ENCODE results near the gene TBKBP1. TPM values are rescaled to one million over a fixed set of nuclear protein-coding genes. Genes with fewer than 3 reads are reported as not detected.

Gene TBKBP1
- total RNA-seq, 1 experiment from 2014 or later, result 33.2 TPM

- Histone ChIP-seq H3K9me3 (ENCODE audit: control insufficient read depth, low read depth, low read length) (no peaks in the 10 kb centered on the region), H3K27me3 (ENCODE audit: insufficient read depth, low read length) (peaks cover 2% of the 10 kb centered on the region; the same call in 1 of the 2 replicates)
These were observed 30.7 kb downstream of the TBKBP1 start for GRCh38 chr17:47724705-47725104.

More at GRCh38 chr17:47724705-47725104, 30.7 kb downstream of the TBKBP1 start:
- H3K27me3 Mint-ChIP-seq (ENCODE audit: low read depth), result peaks cover 63% of the 10 kb centered on the region
- Histone ChIP-seq H2BK20ac (ENCODE audit: low read depth, low read length, poor library complexity, severe bottlenecking) (no peak overlapping the region), H4K20me1 (ENCODE audit: control insufficient read depth, insufficient read depth, insufficient read length) (no peaks in the 10 kb centered on the region), H2BK12ac (ENCODE audit: insufficient read length, low read depth, low read length) (no peak overlapping the region), H2AFZ (ENCODE audit: low read length) (no peak overlapping the region), H3K23ac (ENCODE audit: insufficient read length, low read depth, low read length) (no peak overlapping the region), H3K14ac (ENCODE audit: insufficient read depth, low read length) (no peak overlapping the region), H2AK5ac (ENCODE audit: insufficient read length, low read length) (no peak overlapping the region), H3K9ac (ENCODE audit: extremely low read depth, insufficient read length, low read length) (no peak overlapping the region), H4K8ac (replicated peaks; ENCODE audit: insufficient read length, low read depth, low read length) (no peak overlapping the region), H2BK15ac (ENCODE audit: low read depth, low read length) (no peak overlapping the region), H3T11ph (ENCODE audit: low read length) (no peak overlapping the region), H3K79me1 (ENCODE audit: insufficient read depth, low read depth, low read length, poor library complexity, severe bottlenecking) (no peaks in the 10 kb centered on the region), H3K18ac (ENCODE audit: insufficient read length, low read depth, low read length) (no peak overlapping the region), H3K79me2 (ENCODE audit: insufficient read depth, low read length) (no peaks in the 10 kb centered on the region), H2BK120ac (ENCODE audit: low read depth, low read length, poor library complexity, severe bottlenecking) (no peak overlapping the region), H4K91ac (ENCODE audit: insufficient read length, low read depth, low read length) (no peak overlapping the region), H2BK5ac (ENCODE audit: insufficient read length, low read length) (no peak overlapping the region), H3K27ac (ENCODE audit: insufficient read length, low read depth, low read length) (no peak overlapping the region), H3K4me1 (ENCODE audit: insufficient read depth, low read length) (no peaks in the 10 kb centered on the region), H3K56ac (ENCODE audit: insufficient read length, low read depth, low read length) (no peak overlapping the region), H3K4me2 (ENCODE audit: insufficient read depth, insufficient read length, low read length) (no peak overlapping the region), H3K23me2 (ENCODE audit: insufficient read length, low read depth, low read length, poor library complexity, severe bottlenecking) (peaks cover 3% of the 10 kb centered on the region), H3K4ac (ENCODE audit: low read depth, low read length) (no peak overlapping the region), H4K5ac (ENCODE audit: insufficient read length, low read depth, low read length) (no peak overlapping the region)
- WGBS (ENCODE audit: extremely low coverage, insufficient read length, low lambda C conversion rate), result no CpG with 5 or more reads among the region's 2 CpGs
- H3K9me3 Mint-ChIP-seq, result no peaks in the 10 kb centered on the region
- no peaks in the 10 kb centered on the region for H3K36me3 Mint-ChIP-seq (ENCODE audit: insufficient read depth in 1 of 3, low read depth in 3 of 3)
- DNase-seq, result no peak
- no peak overlapping the region; a peak in 1 of 5 replicates for H3K4me3 Mint-ChIP-seq
- no peak for TF ChIP-seq CTCF (conservative IDR thresholded peaks at IDR 0.05)
- H3K4me1 Mint-ChIP-seq, result peaks cover 13 to 33% of the 10 kb centered on the region in 2 experiments
- no peak overlapping the region for H3K27ac Mint-ChIP-seq

Data from H9 (cell line).